Measurements from ENCODE around the gene SENP6.

DNA sequence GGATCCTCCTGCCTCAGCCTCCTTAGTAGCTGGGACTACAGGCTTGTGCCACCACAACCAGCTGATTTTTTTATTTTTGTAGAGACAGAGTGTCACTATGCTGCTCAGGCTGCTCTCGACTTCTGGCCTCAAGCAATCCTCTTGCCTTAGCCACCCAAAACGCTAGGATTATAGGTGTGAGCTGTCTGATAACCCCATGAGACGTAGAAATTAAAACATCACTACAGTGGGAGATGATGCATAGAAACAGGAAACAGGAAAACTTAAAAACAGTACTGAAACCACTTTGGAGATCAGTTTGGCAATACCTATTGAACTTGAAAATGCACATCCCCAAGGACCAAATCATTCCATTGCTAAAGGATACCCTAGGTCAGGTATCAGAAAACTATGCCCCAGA, 10.8 kb downstream of the SENP6 start:
- TF ChIP-seq YY1 (IDR thresholded peaks at IDR 0.05; ENCODE audit: insufficient read depth, insufficient read length), result no peak
- TF ChIP-seq ZNF274 (IDR thresholded peaks at IDR 0.05; ENCODE audit: low read depth, low read length), result no peak
- no peak for TF ChIP-seq SUZ12 (IDR thresholded peaks at IDR 0.05; ENCODE audit: extremely low read depth, insufficient read depth, insufficient read length)

All from NT2/D1 (cell line).